ENCODE data around the gene RNF220. TPM values are rescaled to one million over a fixed set of nuclear protein-coding genes. Genes with fewer than 3 reads are reported as not detected.

The RNF220 gene
- total RNA-seq, 3 donors from 2014 or later, result 61.9 to 83.9 (median 72.7) TPM

DNA sequence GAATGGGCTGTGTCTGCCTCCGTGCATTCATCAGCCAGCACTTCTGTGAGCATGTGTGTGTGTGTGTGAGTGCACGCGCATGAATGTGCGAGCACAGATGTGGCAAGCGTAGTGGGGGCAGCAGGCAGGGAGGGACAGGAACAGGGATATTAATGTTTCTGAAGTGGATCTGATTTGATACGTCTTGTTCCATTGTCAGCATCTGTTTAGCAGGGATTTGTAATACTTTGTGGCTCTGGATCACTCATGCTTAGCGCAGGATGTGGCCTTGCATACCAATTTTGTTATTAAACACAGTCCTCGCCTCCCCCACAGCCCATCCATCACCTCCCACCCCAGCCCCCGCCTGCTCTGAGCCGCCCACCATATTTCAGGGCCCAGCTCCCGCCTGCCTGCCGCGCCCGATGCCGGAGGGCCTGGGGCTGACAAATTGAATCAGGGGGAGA, 216.8 kb downstream of the RNF220 start:
- Histone ChIP-seq H3K36me3 (ENCODE audit: low read depth) (no peaks in the 10 kb centered on the region), H3K9me3 (no peaks in the 10 kb centered on the region), H3K4me3 (no peak overlapping the region), H3K4me1 (ENCODE audit: low read depth) (no peaks in the 10 kb centered on the region)
- TF ChIP-seq, protein P1, sequence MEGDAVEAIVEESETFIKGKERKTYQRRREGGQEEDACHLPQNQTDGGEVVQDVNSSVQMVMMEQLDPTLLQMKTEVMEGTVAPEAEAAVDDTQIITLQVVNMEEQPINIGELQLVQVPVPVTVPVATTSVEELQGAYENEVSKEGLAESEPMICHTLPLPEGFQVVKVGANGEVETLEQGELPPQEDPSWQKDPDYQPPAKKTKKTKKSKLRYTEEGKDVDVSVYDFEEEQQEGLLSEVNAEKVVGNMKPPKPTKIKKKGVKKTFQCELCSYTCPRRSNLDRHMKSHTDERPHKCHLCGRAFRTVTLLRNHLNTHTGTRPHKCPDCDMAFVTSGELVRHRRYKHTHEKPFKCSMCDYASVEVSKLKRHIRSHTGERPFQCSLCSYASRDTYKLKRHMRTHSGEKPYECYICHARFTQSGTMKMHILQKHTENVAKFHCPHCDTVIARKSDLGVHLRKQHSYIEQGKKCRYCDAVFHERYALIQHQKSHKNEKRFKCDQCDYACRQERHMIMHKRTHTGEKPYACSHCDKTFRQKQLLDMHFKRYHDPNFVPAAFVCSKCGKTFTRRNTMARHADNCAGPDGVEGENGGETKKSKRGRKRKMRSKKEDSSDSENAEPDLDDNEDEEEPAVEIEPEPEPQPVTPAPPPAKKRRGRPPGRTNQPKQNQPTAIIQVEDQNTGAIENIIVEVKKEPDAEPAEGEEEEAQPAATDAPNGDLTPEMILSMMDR (IDR thresholded peaks at IDR 0.05), result no peak
- no peak for ATAC-seq
- intact Hi-C loops (cut with DNase I, micrococcal nuclease), result no loop called here
- no peak for DNase-seq

DNA sequence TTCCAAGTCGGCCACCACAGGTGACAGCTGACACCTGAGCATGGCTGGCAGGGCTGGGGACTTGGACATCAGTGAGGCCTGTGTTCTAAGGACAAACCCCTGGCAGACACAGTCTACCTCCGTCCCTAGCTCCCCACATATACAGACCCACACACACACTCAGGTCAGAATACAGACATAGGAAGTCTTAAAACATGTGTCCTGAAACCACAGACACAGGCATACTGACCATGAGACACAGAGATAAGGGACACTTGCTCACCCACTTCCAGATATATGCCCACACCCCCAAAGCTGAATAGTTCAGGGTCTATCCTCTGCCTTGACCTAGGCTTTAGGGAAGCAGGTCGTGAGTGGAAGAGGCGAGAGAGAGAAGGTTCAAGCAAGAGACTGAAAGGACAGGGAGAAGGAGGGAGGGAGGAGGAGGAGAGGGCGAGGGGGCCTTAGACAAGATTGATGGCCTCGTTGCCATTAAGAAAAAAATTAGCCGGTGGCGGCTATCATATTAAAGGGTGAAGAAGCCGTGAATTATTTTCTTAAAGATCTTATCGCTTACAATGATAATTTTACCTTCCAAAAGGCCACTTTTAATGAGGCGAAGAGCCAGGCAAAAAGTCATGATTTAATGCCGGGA, 219.3 kb downstream of the RNF220 start:
- TF ChIP-seq, protein P1 (IDR thresholded peaks at IDR 0.05), result no peak
- intact Hi-C loops (cut with DNase I, micrococcal nuclease), result no loop called here
- no peaks in the 10 kb centered on the region for H3K4me1 ChIP-seq (ENCODE audit: low read depth)
- no peak for DNase-seq
- no peaks in the 10 kb centered on the region for H3K9me3 ChIP-seq
- H3K4me3 ChIP-seq, result no peak overlapping the region
- ATAC-seq, result no peak
- H3K36me3 ChIP-seq (ENCODE audit: low read depth), result no peaks in the 10 kb centered on the region

DNA sequence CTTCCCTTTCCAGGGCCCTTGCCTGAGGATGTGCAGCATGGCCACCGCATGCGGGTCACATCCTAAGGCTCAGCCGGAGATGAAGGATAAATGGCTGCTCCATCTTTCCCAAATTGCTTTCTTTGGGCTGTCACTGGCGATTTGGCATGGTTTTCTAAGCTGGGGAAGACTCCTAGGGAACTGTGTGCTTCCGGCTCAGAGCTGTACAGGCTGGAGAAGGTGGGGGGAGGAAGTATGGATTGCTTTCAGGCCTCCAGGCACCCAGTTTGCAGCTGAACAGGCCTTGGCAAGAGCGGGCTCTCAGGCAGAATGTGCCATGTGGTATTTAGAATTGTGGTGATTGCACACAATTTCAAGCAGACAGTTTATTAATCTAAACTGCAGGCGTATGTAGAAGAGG, 220.3 kb downstream of the RNF220 start:
- DNase-seq (no peak), ATAC-seq (no peak)
- Histone ChIP-seq H3K4me3 (no peak overlapping the region), H3K4me1 (ENCODE audit: low read depth) (no peaks in the 10 kb centered on the region), H3K36me3 (ENCODE audit: low read depth) (no peaks in the 10 kb centered on the region), H3K9me3 (no peaks in the 10 kb centered on the region)
- TF ChIP-seq, protein P1 (IDR thresholded peaks at IDR 0.05), result no peak
- intact Hi-C loops (cut with DNase I, micrococcal nuclease), result no loop called here

DNA sequence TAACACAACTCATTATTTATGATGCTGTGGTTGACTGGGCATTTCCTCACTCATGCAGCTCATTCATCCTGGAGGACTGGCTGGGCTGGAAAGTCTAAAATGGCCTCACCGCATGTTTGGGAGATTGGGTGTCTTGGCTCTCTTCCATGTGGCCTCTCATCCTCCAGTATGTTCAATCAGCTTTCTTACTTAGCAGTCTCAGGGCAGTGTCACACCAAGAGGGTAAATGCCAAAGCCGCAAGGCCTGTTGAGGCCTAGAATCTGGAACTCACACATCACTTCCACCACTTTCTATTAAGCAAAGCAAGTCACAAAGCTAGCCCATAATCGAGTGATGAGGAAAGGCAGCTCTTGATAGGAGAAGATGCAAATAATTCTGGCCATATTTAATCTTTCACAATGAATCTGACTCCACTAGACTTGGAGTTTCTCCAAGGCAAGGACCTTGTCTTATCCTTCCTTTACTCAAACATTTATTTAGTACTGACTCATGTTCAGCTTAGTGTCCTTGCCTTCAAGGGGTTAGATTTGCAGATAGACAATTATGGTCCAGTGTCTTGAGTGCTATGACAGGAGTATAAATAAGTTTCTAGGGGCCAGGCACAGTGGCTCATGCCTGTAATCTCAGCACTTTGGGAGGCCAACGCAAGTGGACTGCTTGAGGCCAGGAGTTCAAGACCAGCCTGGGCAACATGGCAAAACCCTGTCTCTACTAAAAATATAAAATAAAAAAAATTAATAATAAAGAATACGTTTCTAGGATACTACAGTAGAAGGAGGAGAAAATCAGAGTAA, 224.1 kb downstream of the RNF220 start:
- H3K9me3 ChIP-seq, result no peaks in the 10 kb centered on the region
- no peak for DNase-seq
- TF ChIP-seq, protein P1 (IDR thresholded peaks at IDR 0.05), result no peak
- ATAC-seq, result no peak
- no peak overlapping the region for H3K4me3 ChIP-seq
- intact Hi-C loops (cut with DNase I, micrococcal nuclease), result no loop called here
- H3K36me3 ChIP-seq (ENCODE audit: low read depth), result no peaks in the 10 kb centered on the region
- H3K4me1 ChIP-seq (ENCODE audit: low read depth), result peaks cover 11% of the 10 kb centered on the region

DNA sequence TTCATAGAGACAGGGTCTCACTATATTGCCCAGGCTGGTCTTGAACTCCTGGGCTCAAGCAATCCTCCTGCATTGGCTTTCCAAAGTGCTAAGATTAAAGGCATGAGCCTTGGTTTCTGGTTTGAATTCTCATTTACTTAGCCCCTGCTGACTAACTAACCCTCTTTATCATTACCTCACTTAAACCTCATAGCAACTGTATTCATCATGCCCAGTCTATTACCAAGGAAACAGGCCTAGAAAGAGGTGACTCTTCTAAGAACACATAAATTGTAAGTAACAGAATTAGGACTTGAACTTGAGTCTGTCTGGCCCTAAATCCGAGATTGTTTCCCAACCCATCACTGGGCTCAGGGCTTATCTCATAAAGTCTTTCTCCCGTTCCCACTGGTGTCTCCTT, 225.1 kb downstream of the RNF220 start:
- intact Hi-C loops (cut with DNase I, micrococcal nuclease), result no loop called here
- DNase-seq, result no peak

More for the DNA sequence above, 225.1 kb downstream of the RNF220 start:
- no peaks in the 10 kb centered on the region for H3K9me3 ChIP-seq
- no peak for ATAC-seq
- no peaks in the 10 kb centered on the region for H3K36me3 ChIP-seq (ENCODE audit: low read depth)
- H3K4me3 ChIP-seq, result no peak overlapping the region
- peaks cover 11% of the 10 kb centered on the region for H3K4me1 ChIP-seq (ENCODE audit: low read depth)
- TF ChIP-seq, protein P1 (IDR thresholded peaks at IDR 0.05), result no peak

Measured in mucosa of descending colon (tissue), 3 donors.